SK-N-SH treated with all-trans-retinoic acid at 6 μM for 48 hours (cell line): ENCODE results near the gene PARVG.

Experiments used
- ATAC-seq: fragments of 200-7000 bp; cut with Tn5 transposase; 3 replicates; pipeline ENCODE4 v1.9.1; 2020; ENCODE audit warnings: mild to moderate bottlenecking, moderate library complexity
- ARNTL ChIP-seq: fragments of 450-650 bp; formaldehyde crosslinking; IDR thresholded peaks from 2 replicates; pipeline ENCODE4 v1.5.0; 2020; ENCODE audit warnings: low read depth, mild to moderate bottlenecking, moderate library complexity, borderline replicate concordance
- BACH2 ChIP-seq: fragments of 250-450 bp; sonication (Bioruptor Pico); IDR thresholded peaks from 2 replicates; pipeline ENCODE4 v1.9.0; 2021; ENCODE audit warnings: mild to moderate bottlenecking, borderline replicate concordance
- CSDC2 ChIP-seq: fragments of 250-450 bp; sonication (Bioruptor Pico); IDR thresholded peaks from 2 replicates; pipeline ENCODE4 v1.5.0; 2020; ENCODE audit warnings: mild to moderate bottlenecking, moderate library complexity
- ESRRG ChIP-seq: fragments of 250-450 bp; sonication (Bioruptor Pico); IDR thresholded peaks from 2 replicates; pipeline ENCODE4 v1.6.1; 2021; ENCODE audit warnings: mild to moderate bottlenecking
- GLIS3 ChIP-seq: fragments of 250-450 bp; sonication (Bioruptor Pico); IDR thresholded peaks from 2 replicates; pipeline ENCODE4 v1.5.0; 2020; ENCODE audit warnings: mild to moderate bottlenecking, moderate library complexity
- ISL1 ChIP-seq: fragments of 250-450 bp; sonication (Bioruptor Pico); IDR thresholded peaks from 2 replicates; pipeline ENCODE4 v2.1.2; 2022; ENCODE audit warnings: mild to moderate bottlenecking, moderate library complexity
- OSR1 ChIP-seq: fragments of 250-450 bp; sonication (Bioruptor Pico); IDR thresholded peaks from 2 replicates; pipeline ENCODE4 v1.8.0; 2022; ENCODE audit warnings: moderate library complexity, mild to moderate bottlenecking, inconsistent platforms
- PPARA ChIP-seq: fragments of 250-450 bp; sonication (Bioruptor Pico); IDR thresholded peaks from 2 replicates; pipeline ENCODE4 v1.5.0; 2020; ENCODE audit warnings: mild to moderate bottlenecking, borderline replicate concordance
- SNAI2 ChIP-seq: fragments of 250-450 bp; sonication (Bioruptor Pico); IDR thresholded peaks from 2 replicates; pipeline ENCODE4 v1.5.0; 2020; ENCODE audit warnings: mild to moderate bottlenecking, moderate library complexity
- TCF4 ChIP-seq: fragments of 250-450 bp; sonication (Bioruptor Pico); IDR thresholded peaks from 2 replicates; pipeline ENCODE4 v1.8.0; 2021; ENCODE audit warnings: mild to moderate bottlenecking, moderate library complexity, borderline replicate concordance
- TOX ChIP-seq: fragments of 250-450 bp; sonication (Bioruptor Pico); IDR thresholded peaks from 2 replicates; pipeline ENCODE4 v1.8.0; 2021; ENCODE audit warnings: mild to moderate bottlenecking, moderate library complexity, borderline replicate concordance
- ZC3H10 ChIP-seq: fragments of 250-450 bp; sonication (Bioruptor Pico); IDR thresholded peaks from 2 replicates; pipeline ENCODE4 v1.5.1; 2021; ENCODE audit warnings: mild to moderate bottlenecking, moderate library complexity
- ZFP3 ChIP-seq: fragments of 250-450 bp; sonication (Bioruptor Pico); IDR thresholded peaks from 2 replicates; pipeline ENCODE4 v1.5.0; 2020; ENCODE audit warnings: mild to moderate bottlenecking, moderate library complexity
- ZFP30 ChIP-seq: fragments of 450-650 bp; formaldehyde crosslinking; IDR thresholded peaks from 2 replicates; pipeline ENCODE4 v1.5.0; 2022; ENCODE audit warnings: mild to moderate bottlenecking, moderate library complexity
- ZNF565 ChIP-seq: fragments of 450-650 bp; formaldehyde crosslinking; conservative IDR thresholded peaks from 2 replicates; pipeline ENCODE4 v1.5.0; 2020; ENCODE audit warnings: low read depth, mild to moderate bottlenecking, moderate library complexity
- ZNF70 ChIP-seq: fragments of 450-650 bp; formaldehyde crosslinking; IDR thresholded peaks from 2 replicates; pipeline ENCODE4 v1.5.0; 2020; ENCODE audit warnings: mild to moderate bottlenecking, moderate library complexity
- ZNF8 ChIP-seq: fragments of 450-650 bp; formaldehyde crosslinking; IDR thresholded peaks from 2 replicates; pipeline ENCODE4 v1.5.0; 2020; ENCODE audit warnings: mild to moderate bottlenecking, moderate library complexity
- TF ChIP-seq, protein P1 (sequence below): fragments of 250-450 bp; sonication (Bioruptor Pico); IDR thresholded peaks from 2 replicates; pipeline ENCODE4 v1.5.1; 2021; ENCODE audit warnings: mild to moderate bottlenecking, moderate library complexity
- TF ChIP-seq, protein P2 (sequence below): fragments of 250-450 bp; sonication (Bioruptor Pico); IDR thresholded peaks from 2 replicates; pipeline ENCODE4 v1.5.1; 2020; ENCODE audit warnings: low read depth, mild to moderate bottlenecking, moderate library complexity
- TF ChIP-seq, protein P3 (sequence below): fragments of 250-450 bp; sonication (Bioruptor Pico); IDR thresholded peaks from 2 replicates; pipeline ENCODE4 v1.5.0; 2020; ENCODE audit warnings: mild to moderate bottlenecking, moderate library complexity
- TF ChIP-seq, protein P4 (sequence below): fragments of 250-450 bp; sonication (Bioruptor Pico); IDR thresholded peaks from 2 replicates; pipeline ENCODE4 v1.8.0; 2020; ENCODE audit warnings: mild to moderate bottlenecking, moderate library complexity, borderline replicate concordance

The PARVG gene

DNA sequence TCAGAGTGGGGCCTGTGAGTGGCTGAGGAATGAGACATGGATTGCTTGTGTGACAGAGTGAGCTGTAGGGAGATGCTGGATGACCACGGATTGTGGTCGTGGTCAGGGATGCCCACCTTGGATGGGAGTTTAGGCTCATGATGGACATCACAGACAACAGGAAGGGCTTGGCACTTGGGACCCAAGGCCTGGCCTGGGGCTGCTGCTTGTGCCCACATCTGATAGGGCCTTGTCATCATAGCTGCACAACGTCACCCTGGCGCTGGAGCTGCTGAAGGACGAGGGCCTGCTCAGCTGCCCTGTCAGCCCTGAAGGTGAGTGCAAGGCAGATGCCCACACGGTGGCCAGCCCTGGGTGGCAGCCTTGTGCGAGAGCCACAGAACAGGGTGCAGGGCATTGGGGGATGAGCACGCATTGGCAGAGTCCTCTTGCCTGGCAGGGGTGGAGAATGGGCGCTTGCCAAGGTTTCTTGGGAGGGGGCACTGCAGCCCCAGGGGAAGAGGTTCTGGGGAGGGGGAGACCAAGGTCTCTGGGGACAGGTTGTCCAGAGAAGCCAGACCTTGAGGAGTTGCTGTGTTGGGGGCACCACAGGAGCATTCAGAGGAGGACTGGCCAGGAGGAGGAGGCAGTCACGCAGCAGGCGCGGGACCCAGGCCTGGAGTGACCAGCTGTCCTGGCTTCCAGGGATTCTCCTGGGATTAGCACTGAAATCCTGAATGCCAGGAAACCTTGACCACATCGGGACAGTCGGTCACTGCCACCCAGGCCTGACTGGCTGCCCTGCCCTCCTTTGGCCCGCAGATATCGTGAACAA, 25.0 kb downstream of the PARVG start (continued):
- TF ChIP-seq, protein P1, sequence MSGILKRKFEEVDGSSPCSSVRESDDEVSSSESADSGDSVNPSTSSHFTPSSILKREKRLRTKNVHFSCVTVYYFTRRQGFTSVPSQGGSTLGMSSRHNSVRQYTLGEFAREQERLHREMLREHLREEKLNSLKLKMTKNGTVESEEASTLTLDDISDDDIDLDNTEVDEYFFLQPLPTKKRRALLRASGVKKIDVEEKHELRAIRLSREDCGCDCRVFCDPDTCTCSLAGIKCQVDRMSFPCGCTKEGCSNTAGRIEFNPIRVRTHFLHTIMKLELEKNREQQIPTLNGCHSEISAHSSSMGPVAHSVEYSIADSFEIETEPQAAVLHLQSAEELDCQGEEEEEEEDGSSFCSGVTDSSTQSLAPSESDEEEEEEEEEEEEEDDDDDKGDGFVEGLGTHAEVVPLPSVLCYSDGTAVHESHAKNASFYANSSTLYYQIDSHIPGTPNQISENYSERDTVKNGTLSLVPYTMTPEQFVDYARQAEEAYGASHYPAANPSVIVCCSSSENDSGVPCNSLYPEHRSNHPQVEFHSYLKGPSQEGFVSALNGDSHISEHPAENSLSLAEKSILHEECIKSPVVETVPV: no peak
- TF ChIP-seq, protein P2, sequence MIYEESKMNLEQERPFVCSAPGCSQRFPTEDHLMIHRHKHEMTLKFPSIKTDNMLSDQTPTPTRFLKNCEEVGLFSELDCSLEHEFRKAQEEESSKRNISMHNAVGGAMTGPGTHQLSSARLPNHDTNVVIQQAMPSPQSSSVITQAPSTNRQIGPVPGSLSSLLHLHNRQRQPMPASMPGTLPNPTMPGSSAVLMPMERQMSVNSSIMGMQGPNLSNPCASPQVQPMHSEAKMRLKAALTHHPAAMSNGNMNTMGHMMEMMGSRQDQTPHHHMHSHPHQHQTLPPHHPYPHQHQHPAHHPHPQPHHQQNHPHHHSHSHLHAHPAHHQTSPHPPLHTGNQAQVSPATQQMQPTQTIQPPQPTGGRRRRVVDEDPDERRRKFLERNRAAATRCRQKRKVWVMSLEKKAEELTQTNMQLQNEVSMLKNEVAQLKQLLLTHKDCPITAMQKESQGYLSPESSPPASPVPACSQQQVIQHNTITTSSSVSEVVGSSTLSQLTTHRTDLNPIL: no peak
- TF ChIP-seq TOX: no peak
- no peak for TF ChIP-seq ZFP30 (CRISPR knock-in tag)

DNA sequence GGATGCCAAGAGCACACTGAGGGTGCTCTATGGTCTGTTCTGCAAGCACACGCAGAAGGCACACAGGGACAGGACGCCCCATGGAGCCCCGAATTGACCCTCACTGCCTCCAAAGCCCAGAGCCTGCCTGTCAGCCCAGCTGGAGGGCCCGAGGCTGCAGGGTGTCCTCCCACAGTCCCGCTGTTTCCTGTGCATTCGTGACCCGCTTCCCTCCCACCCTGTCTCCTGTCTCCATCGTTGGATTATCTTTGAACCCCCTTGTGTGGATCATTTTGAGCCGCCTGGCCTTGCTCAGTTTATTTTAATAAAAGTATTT, 25.6 kb downstream of the PARVG start:
- ATAC-seq: no peak
- TF ChIP-seq ESRRG (CRISPR knock-in tag): no peak
- no peak for TF ChIP-seq ZNF70 (CRISPR knock-in tag)
- no peak for TF ChIP-seq ARNTL (CRISPR knock-in tag)
- no peak for TF ChIP-seq ZFP30 (CRISPR knock-in tag)
- no peak for TF ChIP-seq OSR1 (CRISPR knock-in tag)
- TF ChIP-seq, protein P3, sequence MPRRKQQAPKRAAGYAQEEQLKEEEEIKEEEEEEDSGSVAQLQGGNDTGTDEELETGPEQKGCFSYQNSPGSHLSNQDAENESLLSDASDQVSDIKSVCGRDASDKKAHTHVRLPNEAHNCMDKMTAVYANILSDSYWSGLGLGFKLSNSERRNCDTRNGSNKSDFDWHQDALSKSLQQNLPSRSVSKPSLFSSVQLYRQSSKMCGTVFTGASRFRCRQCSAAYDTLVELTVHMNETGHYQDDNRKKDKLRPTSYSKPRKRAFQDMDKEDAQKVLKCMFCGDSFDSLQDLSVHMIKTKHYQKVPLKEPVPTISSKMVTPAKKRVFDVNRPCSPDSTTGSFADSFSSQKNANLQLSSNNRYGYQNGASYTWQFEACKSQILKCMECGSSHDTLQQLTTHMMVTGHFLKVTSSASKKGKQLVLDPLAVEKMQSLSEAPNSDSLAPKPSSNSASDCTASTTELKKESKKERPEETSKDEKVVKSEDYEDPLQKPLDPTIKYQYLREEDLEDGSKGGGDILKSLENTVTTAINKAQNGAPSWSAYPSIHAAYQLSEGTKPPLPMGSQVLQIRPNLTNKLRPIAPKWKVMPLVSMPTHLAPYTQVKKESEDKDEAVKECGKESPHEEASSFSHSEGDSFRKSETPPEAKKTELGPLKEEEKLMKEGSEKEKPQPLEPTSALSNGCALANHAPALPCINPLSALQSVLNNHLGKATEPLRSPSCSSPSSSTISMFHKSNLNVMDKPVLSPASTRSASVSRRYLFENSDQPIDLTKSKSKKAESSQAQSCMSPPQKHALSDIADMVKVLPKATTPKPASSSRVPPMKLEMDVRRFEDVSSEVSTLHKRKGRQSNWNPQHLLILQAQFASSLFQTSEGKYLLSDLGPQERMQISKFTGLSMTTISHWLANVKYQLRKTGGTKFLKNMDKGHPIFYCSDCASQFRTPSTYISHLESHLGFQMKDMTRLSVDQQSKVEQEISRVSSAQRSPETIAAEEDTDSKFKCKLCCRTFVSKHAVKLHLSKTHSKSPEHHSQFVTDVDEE: no peak
- no peak for TF ChIP-seq ZNF8
- no peak for TF ChIP-seq ISL1 (CRISPR knock-in tag)
- no peak for TF ChIP-seq GLIS3 (CRISPR knock-in tag)
- no peak for TF ChIP-seq TCF4 (CRISPR knock-in tag)
- TF ChIP-seq, protein P4, sequence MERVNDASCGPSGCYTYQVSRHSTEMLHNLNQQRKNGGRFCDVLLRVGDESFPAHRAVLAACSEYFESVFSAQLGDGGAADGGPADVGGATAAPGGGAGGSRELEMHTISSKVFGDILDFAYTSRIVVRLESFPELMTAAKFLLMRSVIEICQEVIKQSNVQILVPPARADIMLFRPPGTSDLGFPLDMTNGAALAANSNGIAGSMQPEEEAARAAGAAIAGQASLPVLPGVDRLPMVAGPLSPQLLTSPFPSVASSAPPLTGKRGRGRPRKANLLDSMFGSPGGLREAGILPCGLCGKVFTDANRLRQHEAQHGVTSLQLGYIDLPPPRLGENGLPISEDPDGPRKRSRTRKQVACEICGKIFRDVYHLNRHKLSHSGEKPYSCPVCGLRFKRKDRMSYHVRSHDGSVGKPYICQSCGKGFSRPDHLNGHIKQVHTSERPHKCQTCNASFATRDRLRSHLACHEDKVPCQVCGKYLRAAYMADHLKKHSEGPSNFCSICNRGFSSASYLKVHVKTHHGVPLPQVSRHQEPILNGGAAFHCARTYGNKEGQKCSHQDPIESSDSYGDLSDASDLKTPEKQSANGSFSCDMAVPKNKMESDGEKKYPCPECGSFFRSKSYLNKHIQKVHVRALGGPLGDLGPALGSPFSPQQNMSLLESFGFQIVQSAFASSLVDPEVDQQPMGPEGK (CRISPR knock-in tag): no peak

DNA sequence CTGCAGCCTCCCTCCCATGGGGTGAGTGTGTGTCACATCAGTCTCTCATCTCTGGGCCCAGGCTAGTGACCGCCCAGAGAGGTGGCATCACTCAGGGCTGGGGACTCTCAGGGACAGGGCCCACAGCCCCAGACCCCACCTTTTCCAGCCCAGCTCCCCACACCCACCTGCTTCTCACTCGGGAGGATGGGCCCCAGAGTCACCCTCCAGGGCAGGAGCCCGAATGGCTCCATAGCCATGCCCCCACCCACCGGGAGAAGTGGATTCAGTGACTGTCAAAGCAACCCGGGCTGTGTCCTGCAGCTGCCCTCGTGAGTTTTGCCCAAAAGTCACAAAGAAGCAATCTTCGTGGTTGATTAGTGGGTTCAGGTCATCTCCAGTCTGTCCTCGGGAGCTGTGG, 26.0 kb downstream of the PARVG start:
- TF ChIP-seq ISL1 (CRISPR knock-in tag) (no peak), BACH2 (CRISPR knock-in tag) (no peak), ZFP3 (CRISPR knock-in tag) (no peak), CSDC2 (CRISPR knock-in tag) (no peak), TCF4 (CRISPR knock-in tag) (no peak), OSR1 (CRISPR knock-in tag) (no peak), TOX (no peak), ZNF70 (CRISPR knock-in tag) (no peak), SNAI2 (CRISPR knock-in tag) (no peak), PPARA (CRISPR knock-in tag) (no peak), ZC3H10 (no peak), ZFP30 (CRISPR knock-in tag) (no peak), ESRRG (CRISPR knock-in tag) (no peak), ZNF565 (no peak)
- TF ChIP-seq, protein P3: no peak
- TF ChIP-seq, protein P4 (CRISPR knock-in tag): no peak
- TF ChIP-seq, protein P2: no peak
- TF ChIP-seq, protein P1: no peak
- ATAC-seq: no peak
